HepG2 (cell line): ENCODE measurements around the gene ACOT9. TPM values are rescaled to one million over a fixed set of nuclear protein-coding genes. Genes with fewer than 3 reads are reported as not detected.

Experiments
- DR1 ChIP-seq: sonication (generic); formaldehyde crosslinking; IDR thresholded peaks from 2 replicates; pipeline ENCODE4 v1.8.0; 2021; ENCODE audit warnings: mild to moderate bottlenecking, missing genetic modification reagents, inconsistent platforms
- HDAC1 ChIP-seq: sonication (generic); formaldehyde crosslinking; IDR thresholded peaks from 2 replicates; pipeline ENCODE4 v1.5.1; 2020; ENCODE audit warnings: mild to moderate bottlenecking, missing genetic modification reagents
- NCOA2 ChIP-seq: sonication (generic); formaldehyde crosslinking; IDR thresholded peaks from 2 replicates; pipeline ENCODE4 v1.8.0; 2022; ENCODE audit warnings: inconsistent platforms
- PITX1 ChIP-seq: sonication (generic); formaldehyde crosslinking; IDR thresholded peaks from 2 replicates; pipeline ENCODE4 v1.5.1; 2020; ENCODE audit warnings: mild to moderate bottlenecking, missing genetic modification reagents
- RAD21 ChIP-seq: fragments of 450-650 bp; formaldehyde crosslinking; IDR thresholded peaks from 2 replicates; pipeline ENCODE4 v1.5.0; 2020; ENCODE audit warnings: mild to moderate bottlenecking
- RARG ChIP-seq: sonication (generic); formaldehyde crosslinking; IDR thresholded peaks from 2 replicates; pipeline ENCODE4 v1.4.0; 2020; ENCODE audit warnings: low read depth, mild to moderate bottlenecking, missing genetic modification reagents
- SP140L ChIP-seq: sonication (generic); formaldehyde crosslinking; IDR thresholded peaks from 2 replicates; pipeline ENCODE4 v1.4.0; 2020; ENCODE audit warnings: missing genetic modification reagents, borderline replicate concordance
- TAF1 ChIP-seq: sonication (generic); formaldehyde crosslinking; IDR thresholded peaks from 2 replicates; pipeline ENCODE4 v1.4.0; 2020; ENCODE audit warnings: missing genetic modification reagents
- ZNF10 ChIP-seq: sonication (generic); formaldehyde crosslinking; IDR thresholded peaks from 2 replicates; pipeline ENCODE4 v1.4.0; 2020; ENCODE audit warnings: mild to moderate bottlenecking, low read depth, missing genetic modification reagents, borderline replicate concordance
- ZNF318 ChIP-seq: sonication (generic); formaldehyde crosslinking; IDR thresholded peaks from 2 replicates; pipeline ENCODE4 v1.4.0; 2020; ENCODE audit warnings: mild to moderate bottlenecking, missing genetic modification reagents
- ZNF792 ChIP-seq: IDR thresholded peaks from 2 replicates; pipeline ENCODE4 v1.6.1; 2016
- polyA plus RNA-seq, 8 experiments: library from polyadenylated mRNA; depleted of rRNA in 3 of 8; stranded (reverse) in 7 of 8; unstranded in 1 of 8; fragments of >200 nt; fragmentation: Illumina TruSeq in 4 of 8; extraction: Trizol in 4 of 8; gene quantifications; 2 replicates each; pipeline versions ENCODE4 v1.2.1 to v1.2.3, GENCODE V29; 2011 to 2016; ENCODE audit warnings: low read depth in 4 of 8, missing spikeins in 1 of 8, mixed read lengths in 1 of 8; ENCODE audit not compliant: insufficient read depth in 1 of 8
- total RNA-seq, 5 experiments: library from RNA; depleted of rRNA; stranded (reverse); fragments of >200 nt; fragmentation: Illumina TruSeq; extraction: Trizol; gene quantifications; 2 replicates each; pipeline ENCODE4 v1.2.3, GENCODE V29; 2016; ENCODE audit warnings: low read depth in 1 of 5
- TF ChIP-seq, protein P1 (sequence below): IDR thresholded peaks from 2 replicates; pipeline ENCODE4 v1.6.1; 2012; ENCODE audit warnings: inconsistent platforms
- TF ChIP-seq, protein P2 (sequence below): sonication (generic); formaldehyde crosslinking; IDR thresholded peaks from 2 replicates; pipeline ENCODE4 v1.4.0; 2020; ENCODE audit warnings: mild to moderate bottlenecking, low read depth, missing genetic modification reagents

Gene ACOT9
- total and polyA plus RNA-seq, 2 of the 13 experiments (the other 11 are each of a cell fraction or from before 2014, with no cell fraction given), result 33.3 to 36.9 TPM

DNA sequence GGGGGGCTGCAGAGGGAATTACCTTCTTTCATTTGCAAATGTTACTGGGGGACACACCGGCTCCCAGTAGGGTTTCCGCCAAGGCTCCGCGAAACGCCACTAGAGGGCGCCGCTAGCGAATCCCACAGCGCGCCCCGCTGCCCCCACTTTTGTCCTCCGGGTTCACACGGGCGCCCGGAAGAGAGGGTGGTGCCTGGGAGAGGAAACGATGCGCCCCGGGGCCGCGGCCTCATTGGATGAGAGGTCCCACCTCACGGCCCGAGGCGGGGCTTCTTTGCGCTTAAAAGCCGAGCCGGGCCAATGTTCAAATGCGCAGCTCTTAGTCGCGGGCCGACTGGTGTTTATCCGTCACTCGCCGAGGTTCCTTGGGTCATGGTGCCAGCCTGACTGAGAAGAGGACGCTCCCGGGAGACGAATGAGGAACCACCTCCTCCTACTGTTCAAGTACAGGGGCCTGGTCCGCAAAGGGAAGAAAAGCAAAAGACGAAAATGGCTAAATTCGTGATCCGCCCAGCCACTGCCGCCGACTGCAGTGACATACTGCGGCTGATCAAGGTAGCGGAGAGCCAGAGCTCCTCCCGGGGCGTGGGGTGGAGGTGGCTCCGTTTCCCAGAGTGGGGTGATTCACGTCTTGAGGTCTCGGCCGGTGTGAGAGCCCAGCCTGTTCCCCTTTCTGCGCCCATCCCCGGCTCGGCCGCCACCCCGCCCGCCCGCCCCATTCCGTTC, 40.0 kb upstream of the ACOT9 start, which contains the start of gene SAT1 (continued):
- TF ChIP-seq DR1 (CRISPR knock-in tag) (peak; percentile 87), RARG (CRISPR knock-in tag) (no peak), SP140L (CRISPR knock-in tag) (0 out of 2 replicates have a peak, but pooled peaks have one; percentile 74), HDAC1 (CRISPR knock-in tag) (peak; percentile 58; the same call in 1 of the 2 replicates), NCOA2 (peak; percentile 39; the same call in 1 of the 2 replicates), PITX1 (CRISPR knock-in tag) (no peak), TAF1 (CRISPR knock-in tag) (peak; percentile 93), ZNF792 (CRISPR knock-in tag) (peak; percentile 48; the same call in 1 of the 2 replicates), ZNF10 (CRISPR knock-in tag) (no peak), ZNF318 (no peak), RAD21 (CRISPR knock-in tag) (peak; percentile 86)
- TF ChIP-seq, protein P1, sequence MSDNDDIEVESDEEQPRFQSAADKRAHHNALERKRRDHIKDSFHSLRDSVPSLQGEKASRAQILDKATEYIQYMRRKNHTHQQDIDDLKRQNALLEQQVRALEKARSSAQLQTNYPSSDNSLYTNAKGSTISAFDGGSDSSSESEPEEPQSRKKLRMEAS, result peak; percentile 50; the same call in 1 of the 2 replicates
- TF ChIP-seq, protein P2, sequence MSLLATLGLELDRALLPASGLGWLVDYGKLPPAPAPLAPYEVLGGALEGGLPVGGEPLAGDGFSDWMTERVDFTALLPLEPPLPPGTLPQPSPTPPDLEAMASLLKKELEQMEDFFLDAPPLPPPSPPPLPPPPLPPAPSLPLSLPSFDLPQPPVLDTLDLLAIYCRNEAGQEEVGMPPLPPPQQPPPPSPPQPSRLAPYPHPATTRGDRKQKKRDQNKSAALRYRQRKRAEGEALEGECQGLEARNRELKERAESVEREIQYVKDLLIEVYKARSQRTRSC (CRISPR knock-in tag), result no peak
